ENCODE measurements around the gene SLC18A2.

GRCh38 chr10:117223693-117224430, 17.1 kb upstream of the SLC18A2 start:
- TF ChIP-seq CTCF (conservative IDR thresholded peaks at IDR 0.05 in 1 of 2, IDR thresholded peaks at IDR 0.05 in 1 of 2; ENCODE audit: low read depth in 1 of 2, low read length in 2 of 2) = no peak
- no peak for TF ChIP-seq EZH2 (IDR thresholded peaks at IDR 0.05; ENCODE audit: low read length, missing control alignments)

All from fibroblast of lung (primary cell).